ENCODE results near the gene RNF19B.
"Not testable (repeated sequence)": the region's sequence is repeated elsewhere in the genome, so short reads cannot be mapped to it uniquely, and the experiment has no call there.

The RNF19B gene

DNA sequence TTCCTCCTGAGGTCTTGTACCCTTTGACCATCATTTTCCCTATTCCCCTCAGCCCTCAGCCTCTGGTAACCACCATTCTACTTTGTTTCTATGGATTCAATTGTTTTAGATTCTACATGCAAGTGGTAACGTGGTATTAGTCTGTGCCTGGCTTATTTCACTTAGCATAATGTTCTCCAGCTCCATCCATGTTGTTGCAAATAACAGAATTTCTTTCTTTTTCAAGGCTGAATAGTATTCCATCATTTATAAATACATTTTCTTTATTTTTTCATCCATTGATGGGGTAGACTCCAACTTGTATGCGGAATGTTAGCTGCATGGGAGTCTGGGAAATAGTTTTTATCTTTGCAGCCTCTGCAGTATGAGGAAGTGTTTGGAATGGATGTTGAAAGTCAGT lies 37.2 kb downstream of the RNF19B start:
- no peak for DNase-seq

DNA sequence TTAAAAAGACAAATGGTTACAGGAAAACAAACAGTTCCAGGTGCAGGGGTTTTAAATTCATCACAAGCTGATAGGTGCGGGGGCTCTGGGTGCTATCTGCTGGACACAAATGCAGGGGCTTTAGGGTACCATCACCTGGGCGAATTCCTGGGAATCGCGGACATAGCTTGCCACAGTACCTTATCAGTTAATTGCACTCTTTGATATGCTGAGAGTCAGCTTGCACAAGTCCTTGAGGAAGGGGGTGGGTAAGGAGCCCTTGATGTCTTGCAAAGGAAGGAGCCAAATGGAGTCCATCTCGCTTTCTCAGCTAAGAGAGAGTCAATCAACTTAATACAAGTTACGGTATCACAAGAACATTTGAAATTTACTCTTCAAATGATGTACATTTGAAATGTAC lies 38.0 kb downstream of the RNF19B start:
- DNase-seq, result no peak

DNA sequence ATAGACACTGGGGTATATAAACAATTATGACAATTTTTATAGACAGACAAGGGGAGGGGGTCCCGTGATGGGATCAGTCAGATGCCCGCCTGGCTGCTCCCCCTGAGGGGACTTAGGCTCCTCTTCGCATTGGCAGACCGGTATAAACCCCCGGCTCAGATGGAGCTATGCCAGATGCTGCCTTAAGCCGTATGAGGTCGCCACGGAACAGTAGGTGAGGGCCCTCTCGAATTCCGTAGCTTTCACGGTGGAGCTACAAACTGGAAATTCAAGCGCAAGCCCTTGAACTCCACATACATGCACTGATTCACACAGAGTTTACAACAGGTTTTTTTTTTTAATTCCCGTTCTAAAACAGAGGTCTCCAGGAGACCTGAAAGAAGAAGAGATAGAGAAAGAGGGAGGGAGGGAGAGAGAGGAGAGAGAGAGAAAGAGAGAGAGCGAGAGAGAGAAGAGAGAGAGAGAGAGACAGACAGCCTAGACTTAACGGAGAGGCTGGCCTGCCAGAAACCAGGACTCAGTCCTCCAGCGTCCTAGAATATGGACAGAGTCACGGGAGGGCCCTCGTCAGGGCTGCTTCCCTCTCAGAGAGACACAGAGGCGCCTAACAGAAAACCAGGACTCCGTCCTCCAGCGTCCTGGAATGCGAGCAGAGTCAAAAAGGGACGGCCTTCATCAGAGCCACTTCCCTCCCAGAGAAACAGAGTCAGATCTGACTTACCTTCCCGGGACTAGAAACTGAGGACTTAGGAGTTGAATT lies 39.0 kb downstream of the RNF19B start:
- DNase-seq, result no peak

DNA sequence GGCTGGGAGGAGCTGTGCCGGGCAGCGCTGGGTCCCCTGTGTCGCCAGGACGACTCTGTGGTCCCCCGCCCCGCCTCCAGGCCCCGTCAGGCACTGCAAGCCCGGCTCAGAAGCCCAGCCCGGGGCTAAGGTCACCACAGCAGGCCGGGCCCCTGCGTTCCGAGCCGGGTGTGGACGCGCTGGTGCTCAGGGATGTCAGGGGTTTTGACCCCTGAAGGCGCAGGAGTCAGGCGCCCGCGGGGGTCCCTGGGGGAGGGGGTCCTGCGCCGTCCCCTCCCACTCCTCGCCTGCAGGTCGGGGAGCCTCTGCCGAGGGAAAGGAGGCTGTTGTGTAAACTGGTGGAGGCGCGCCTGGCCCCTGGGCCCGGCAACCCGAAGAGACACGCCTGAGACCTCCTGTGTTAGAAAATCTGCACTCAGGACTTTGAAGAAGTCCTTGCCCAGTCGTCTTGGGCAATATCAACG lies 39.7 kb downstream of the RNF19B start:
- no peak for DNase-seq

DNA sequence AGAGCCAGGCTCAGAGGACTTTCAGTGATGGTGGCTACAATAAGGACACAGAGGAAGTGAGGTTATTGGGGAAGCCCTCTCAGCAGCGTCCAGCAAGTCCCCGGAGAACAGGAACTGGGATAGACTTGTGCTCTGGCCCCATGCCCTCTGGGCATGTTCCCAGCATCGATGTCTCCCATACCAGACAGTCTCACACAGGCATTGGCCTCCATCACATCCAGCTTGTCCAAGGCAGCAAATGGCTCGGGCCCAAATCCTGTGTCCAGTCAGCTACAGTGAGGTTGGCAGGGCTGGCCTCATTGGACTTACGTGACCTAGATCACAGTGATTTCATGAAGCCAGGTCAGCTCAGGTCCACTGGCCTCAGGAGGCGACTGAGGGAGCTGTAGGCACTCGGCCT lies 43.8 kb downstream of the RNF19B start:
- no peak for DNase-seq

DNA sequence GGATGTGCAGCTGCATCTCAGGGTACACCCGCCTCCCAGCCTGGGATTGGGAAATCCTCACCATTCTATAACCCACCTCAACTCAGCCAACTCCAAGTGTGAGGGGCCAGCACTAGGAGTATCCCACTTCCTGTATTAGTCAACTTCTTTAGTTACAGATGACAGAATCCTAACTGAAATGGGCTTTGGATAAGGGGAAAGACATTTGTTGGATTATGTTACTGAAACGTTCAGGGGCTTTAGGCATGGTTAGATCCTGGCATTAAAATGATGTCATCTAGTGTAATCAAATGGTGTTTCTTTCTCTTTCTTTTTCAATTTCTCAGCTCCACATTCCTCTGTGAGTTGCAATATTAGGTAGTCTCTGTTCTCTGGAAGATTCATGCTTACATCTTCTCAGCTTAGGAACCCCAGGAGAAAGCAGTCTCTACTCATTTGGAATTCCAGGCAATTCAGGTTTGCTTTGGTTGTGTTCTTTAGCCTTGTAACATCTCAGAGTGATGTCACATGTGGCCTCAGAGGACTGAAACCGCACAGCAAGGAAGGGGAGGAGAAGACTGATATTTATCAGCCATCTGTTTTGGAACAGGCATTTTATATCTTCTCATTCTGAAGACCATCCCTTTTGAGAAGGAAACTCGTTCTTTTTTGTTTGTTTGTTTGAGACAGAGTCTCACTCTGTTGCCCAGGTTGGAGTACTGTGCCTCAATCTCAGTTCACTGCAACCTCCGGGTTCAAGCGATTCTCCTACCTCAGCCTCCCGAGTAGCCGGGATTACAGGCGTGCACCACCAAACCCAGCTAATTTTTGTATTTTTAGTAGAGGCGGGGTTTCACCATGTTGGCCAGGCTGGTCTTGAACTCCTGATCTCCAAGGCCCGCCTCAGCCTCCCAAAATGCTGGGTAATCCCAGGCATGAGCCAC lies 44.5 kb downstream of the RNF19B start:
- no peak for DNase-seq

DNA sequence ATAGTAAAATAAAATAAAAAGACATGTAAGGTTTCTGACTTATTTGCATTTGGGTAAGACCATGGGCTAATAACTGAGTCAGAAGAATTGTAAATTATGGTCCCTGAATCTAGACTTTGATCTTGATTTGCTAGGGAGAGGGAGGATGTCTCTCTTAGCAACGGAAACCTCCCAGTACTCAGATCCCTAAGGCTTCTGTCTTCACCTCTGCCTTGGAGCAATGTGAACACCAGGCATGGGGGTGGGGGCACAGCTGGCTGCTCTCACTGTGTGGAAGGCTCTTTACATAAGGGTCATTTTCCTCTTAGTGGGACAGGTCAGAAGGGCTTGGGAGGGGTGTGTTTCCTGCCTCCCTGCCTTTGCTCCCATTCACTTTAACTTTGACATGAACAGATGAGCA lies 46.4 kb downstream of the RNF19B start:
- no peak for DNase-seq

DNA sequence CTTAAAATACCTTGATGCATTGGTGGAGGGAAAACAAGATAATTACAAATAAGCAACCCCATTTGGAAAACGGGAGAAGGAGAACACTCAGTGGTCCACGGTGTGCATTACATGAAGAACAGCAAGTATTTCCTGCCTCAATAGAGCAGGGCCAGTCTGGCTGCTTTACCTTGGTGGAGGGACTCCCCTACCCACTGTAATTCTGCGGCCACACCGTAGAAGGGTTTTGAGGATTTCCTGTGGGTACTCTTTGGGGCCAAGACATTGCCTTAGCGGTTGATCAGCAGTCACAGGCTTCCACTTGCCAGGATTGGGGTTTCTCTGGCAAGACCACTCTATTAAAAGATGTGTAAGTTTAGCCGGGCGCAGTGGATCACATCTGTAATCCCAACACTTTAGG lies 47.1 kb downstream of the RNF19B start:
- no peak for DNase-seq

DNA sequence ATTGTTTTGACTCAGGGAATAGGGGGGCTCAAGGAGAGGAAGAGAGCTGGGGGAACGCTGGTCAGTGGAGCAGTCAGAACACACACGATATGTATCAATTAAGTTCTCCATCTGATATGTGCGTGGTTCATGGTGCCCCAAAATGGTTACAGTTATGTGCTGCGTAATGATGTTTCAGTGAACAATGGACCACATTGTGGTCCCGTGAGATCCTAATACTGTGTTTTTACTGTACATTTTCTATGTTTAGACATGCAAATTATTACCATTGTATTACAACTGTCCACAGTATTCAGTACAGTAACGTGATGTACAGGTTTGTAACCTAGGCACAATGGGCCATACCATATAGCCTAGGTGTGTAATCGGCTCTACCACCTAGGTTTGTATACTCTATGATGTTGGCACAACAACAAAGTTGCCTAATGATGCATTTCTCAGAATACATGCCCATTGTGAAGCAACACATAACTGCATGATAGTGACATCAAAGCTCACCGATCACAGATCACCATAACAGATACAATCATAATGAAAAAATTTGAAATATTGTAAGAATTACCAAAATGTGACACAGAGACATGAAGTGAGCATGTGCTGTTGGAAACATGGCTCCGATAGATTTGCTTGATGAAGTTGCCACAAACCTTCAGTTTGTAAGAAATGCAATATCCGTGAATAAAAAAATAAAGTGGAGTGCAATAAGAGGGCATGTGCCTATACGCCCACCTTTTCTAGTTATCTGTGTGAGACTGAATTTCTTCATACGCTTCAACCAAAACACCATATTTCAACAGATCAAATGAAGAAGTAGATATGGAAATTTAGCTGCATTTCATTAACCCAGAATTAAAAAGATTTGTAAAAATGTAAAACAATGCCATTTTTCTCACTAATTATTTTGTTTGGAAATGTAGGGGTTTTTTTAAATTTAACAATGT lies 48.6 kb downstream of the RNF19B start:
- no peak for DNase-seq

DNA sequence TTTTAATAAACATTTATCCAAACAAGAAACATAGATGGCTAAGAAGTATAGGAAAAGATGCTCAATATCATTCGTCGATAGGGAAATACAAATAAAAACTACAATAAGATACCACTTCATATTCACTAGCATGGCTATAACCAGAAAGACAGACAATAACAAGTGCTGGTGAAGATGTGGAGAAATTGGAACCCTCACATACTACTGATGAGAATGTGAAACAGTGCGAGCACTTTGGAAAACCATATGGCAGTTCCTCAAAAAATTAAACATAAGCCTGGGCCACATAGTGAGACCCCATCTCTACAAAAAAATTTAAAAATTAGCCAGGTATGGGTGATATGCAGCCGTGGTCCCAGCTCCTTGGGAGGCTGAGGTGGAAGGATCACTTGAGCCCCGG lies 54.3 kb downstream of the RNF19B start:
- no peak for DNase-seq

DNA sequence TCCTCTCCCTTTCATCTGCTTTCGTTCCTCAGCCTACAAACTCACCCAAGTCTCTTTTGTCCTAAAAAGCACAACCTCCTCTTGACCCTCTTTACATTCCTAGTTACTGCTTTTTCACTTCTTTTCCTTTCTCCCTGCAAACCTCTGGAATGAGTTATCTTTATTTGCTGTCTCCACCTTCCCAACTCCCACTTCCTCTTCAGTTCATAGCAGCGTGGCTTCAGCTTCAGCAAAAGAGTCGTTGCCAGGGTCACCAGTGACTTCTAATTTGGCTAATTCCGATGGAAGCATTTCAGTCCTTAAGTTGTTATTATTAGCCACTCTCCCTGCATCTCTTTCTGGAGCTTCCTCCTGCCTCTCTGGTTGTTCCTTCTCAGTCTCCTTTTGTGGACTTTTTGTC lies 57.2 kb downstream of the RNF19B start:
- no peak for DNase-seq

DNA sequence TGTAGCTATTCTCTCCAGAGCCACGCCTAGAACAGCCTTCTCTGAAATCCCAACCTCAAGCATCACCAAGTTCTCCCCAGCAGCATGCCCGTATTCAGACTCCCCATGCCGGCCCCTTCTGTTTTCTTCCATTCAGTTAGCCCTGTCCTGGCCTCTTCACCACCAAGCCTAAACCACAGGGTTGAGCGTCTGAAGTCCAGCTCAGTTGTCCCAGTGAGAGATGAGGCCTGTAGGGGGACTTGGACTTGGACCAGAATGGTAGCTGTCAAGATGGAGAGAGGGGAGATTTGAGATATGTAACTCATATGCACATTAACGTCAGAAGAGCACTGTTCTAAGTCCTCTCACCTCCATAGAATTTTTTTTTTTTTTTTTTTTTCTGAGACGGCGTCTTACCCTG lies 58.0 kb downstream of the RNF19B start:
- DNase-seq, result no peak

DNA sequence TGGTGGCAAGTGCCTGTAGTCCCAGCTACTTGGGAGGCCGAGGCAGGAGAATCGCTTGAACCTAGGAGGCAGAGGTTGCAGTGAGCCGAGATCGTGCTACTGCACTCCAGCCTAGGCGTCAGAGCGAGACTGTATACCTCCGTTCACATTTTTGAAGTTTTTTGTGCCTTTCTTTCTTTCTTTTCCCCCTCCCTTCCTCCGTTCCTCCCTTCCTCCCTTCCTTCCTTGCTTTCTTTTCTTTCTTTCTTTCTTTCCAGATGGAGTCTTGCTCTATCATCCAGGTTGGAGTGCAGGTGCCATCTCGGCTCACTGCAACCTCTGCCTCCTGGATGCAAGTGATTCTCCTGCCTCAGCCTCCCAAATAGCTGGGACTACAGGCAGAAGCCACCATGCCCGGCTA lies 59.0 kb downstream of the RNF19B start:
- not testable (repeated sequence) for DNase-seq

DNA sequence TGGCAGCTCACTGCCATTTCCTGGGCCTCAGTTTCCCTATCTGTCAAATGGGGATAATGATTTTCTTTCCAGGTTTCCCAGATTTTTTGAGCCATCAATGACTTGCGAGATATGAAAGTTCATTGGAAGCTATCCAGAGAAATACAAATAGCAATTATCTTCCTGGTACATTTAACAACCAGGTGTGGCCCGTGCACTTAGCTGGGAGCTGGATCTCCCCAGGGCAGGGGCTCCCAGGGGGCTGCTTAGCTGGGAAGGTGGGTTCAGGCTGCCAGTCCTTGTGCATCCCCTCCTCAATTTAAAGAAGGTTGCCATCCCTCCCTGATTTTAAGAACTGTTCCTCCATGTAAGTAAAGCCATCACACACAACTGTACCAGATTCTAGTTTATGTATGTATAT lies 59.8 kb downstream of the RNF19B start:
- DNase-seq, result no peak

DNA sequence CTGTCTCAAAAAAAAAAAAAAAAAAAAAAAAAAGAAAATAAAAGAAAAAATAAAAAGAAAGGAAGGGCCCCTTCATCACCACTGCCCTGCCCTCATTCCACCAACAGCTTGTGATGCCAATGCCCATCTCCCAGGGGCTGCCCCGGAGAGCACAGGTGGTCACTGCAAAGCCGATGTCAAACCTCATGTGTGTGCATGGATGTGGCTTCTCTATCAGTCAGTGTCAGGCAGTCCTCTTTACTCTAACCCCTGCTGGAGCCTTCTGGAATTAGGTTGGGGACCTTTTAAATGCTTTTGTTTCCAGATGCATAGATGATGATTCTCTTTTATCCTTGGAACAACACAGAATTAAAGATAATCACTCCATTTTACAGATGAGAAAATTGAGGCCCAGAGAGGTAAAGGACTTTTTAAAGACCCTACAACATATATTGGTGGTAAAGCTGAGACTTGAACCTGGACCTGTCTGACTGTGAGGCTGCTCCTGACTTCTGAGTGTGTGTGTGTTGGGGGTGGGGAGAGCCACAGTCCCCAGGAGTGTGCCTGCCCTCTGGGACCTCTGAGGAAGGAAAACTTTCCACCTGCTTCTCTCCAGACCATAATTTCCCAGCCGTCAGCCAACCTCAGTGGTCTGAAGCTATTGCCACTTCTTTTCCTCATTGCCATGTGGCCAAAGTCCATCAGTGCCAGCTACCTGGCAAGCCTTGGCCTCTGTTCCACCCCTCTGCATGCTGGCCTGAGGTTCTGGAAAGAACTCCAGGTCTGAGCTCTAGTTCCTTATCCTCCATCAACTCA lies 60.4 kb downstream of the RNF19B start:
- no peak for DNase-seq

DNA sequence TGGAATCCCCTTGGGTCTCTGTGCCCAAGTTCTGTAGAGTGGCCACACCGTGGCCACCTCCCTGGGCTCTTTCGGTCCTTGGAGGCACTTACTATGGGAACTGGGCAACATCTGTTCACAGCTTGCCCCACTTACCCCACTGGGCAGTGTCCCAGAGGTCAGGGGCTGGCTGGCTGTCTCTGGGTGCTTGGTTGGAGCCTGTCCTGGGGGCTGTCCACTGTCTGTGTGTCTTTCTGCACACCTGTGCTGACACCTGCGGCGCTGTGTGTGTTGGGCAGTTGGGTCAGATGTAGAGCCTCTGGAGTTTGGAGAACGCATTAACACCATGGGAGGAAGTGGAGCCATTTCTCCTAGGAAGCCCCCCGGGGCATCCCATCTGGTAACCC lies 62.1 kb downstream of the RNF19B start:
- no peak for DNase-seq

DNA sequence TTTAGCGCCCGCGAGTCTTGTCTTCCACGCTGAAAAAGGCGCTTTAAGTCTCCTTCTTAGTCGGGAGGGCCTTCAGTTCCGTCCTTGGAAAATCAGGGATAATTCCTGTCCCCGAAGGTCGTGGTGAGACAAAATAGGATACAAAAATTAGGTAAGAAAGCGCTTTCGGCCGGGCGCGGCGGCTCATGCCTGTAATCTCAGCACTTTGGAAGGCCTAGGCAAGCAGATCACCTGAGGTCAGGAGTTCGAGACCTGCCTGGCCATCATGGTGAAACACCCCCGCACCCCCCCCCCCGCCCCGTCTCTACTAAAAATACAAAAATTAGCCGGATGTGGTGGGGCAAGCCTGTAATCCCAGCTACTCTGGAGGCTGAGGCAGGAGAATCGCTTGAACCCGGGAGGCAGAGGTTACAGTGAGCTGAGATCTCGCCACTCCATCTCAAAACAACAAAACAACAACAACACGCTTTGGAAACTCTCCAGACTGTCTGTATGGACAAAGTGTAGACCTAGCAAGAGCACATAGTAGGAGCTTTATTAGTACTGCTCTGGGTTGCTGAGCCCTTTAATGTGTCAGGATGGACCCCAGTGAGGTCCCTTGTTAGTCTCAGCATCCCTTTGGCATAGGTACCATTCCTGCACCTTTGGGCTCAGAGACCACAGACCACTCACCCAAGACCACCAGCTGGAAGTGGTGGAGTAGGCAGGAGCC lies 62.6 kb downstream of the RNF19B start:
- no peak for DNase-seq

DNA sequence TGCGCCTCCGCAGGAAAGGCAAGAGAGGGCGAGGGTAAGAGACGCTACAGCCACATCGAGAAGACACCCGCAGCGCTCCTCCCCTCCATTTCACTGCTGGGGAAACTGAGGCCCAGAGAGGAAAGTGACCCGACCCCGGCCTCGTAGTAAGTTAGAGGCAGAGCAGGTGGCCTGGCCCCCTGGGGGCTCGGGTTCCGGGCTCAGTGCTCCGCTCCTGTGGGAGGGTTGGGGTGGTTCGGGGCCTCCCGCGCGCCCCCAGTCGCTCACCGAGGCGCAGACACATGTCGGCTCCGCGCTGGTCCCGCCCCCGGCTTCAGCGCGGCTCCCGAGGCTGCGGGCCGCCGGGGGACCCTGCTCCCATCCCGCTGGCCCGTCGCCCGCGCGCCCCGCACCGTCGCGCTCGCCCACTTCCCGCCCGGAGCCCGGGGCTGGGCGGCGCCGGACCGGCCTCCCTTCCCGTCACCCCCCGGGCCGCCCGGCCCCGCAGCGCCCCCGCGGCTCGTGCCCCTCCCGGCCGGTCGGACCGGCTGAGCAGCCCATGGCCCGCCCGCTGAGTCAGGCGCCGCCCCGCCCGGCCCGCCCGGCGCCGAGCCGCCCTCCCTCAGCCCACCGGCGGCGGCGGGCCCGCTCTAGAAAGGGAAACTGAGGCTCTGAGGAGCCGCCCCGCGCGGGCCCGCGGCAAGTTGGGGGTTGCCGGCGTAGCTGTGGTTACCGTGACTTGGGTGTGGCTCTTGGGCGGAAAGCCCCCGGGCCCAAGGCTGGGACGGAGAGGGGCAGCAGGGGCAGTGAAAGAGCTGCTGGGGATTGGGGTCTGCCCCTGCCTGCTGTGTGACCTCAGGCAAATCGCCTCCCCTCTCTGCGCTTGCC lies 63.4 kb downstream of the RNF19B start, which contains the start of gene TMEM54:
TSS of gene TMEM54 (minus strand) at position 434 of the 867 bp plus-strand sequence. CDS start at position 283, 151 bp downstream.
- peak; percentile 68 for DNase-seq

DNA sequence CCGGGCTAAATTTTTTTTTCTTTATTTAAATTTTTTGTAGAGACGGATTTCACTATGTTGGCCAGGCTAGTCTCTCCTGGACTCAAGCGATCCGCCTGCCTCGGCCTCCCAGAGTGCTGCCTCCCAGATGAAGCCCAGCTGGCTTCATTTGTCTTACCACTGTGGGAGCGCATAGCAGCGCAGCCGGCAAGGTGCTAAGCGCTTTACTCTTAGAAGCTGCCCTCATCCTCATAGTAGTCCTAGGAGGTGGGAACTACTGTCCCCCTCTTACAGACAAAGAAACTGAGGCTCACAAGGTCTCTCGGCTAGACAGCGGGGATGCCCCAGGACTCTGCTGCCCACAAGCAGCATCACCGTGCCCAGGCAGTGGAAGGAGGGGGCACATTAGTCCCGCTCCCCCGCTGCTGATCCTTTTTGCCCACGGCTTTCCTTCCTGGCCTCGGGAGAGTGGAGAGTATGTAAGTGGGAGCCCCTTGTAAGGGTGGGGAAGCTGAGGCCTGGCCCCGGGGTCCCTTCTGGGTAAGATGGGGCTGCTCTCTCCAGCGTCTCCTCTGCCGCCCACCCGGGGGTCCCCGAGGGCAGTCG lies 64.1 kb downstream of the RNF19B start:
- DNase-seq, result no peak

Data from 8988T (cell line).